Lung (tissue), 12 donors: ENCODE data around the gene GABRG3. TPM values are rescaled to one million over a fixed set of nuclear protein-coding genes. Genes with fewer than 3 reads are reported as not detected.

ENCODE experiments used
- ATAC-seq: fragments of 200-7000 bp; cut with Tn5 transposase; one replicate; pipeline ENCODE4 v1.9.1; 2020; ENCODE audit warnings: moderate number of reproducible peaks; ENCODE audit not compliant: insufficient read depth, low FRiP score
- DNase-seq, 3 donors: peaks; one replicate each; pipeline ENCODE4 v3.0.0-alpha.2; 2013 to 2017
- H3K27ac ChIP-seq, 2 donors: one replicate each; pipeline ENCODE4 v1.5.1; 2013; ENCODE audit warnings: mild to moderate bottlenecking in 2 of 2, moderate library complexity in 2 of 2, control low read depth in 1 of 2, inconsistent platforms in 1 of 2, low read depth in 1 of 2, low read length in 1 of 2
- H3K27me3 ChIP-seq, 3 donors: one replicate each; pipeline ENCODE4 v1.5.1; 2013; ENCODE audit warnings: low read length in 2 of 3; ENCODE audit not compliant: control insufficient read depth in 3 of 3, insufficient read depth in 3 of 3
- H3K36me3 ChIP-seq, 4 donors: one replicate each; pipeline ENCODE4 v1.5.1; 2013; ENCODE audit warnings: low read length in 4 of 4, mild to moderate bottlenecking in 1 of 4, moderate library complexity in 1 of 4; ENCODE audit not compliant: control insufficient read depth in 4 of 4, insufficient read depth in 4 of 4
- H3K4me1 ChIP-seq, 5 donors: one replicate each; pipeline ENCODE4 v1.5.1; 2013; ENCODE audit warnings: low read length in 5 of 5, mild to moderate bottlenecking in 2 of 5, moderate library complexity in 1 of 5; ENCODE audit not compliant: control insufficient read depth in 5 of 5, insufficient read depth in 5 of 5
- H3K4me3 ChIP-seq: one replicate; pipeline ENCODE4 v1.5.1; 2013; ENCODE audit warnings: mild to moderate bottlenecking, control low read depth, moderate library complexity
- H3K9ac ChIP-seq, 2 donors: one replicate each; pipeline ENCODE4 v1.5.1; 2013; ENCODE audit warnings: low read length in 2 of 2, control low read depth in 1 of 2; ENCODE audit not compliant: insufficient read depth in 1 of 2
- H3K9me3 ChIP-seq, 4 donors: one replicate each; pipeline ENCODE4 v1.5.1; 2013; ENCODE audit warnings: low read length in 3 of 4, mild to moderate bottlenecking in 1 of 4, moderate library complexity in 1 of 4; ENCODE audit not compliant: control insufficient read depth in 4 of 4, insufficient read depth in 3 of 4
- WGBS, 2 donors: extraction: QIAGEN DNeasy Blood & Tissue Kit; methylation state at CpG; one replicate each; pipeline ENCODE4 v1.1.7; 2013; 5-methylcytosine and 5-hydroxymethylcytosine counted together
- polyA plus RNA-seq, 2 donors: library from polyadenylated mRNA; stranded (reverse); fragments of 200-250 nt; gene quantifications; one replicate each; pipeline ENCODE4 v1.2.1, GENCODE V29; 2013
- total RNA-seq, 2 donors: library from RNA; depleted of rRNA in 1 of 2; stranded (reverse); fragments of >200 nt in 1 of 2; gene quantifications; one replicate each; pipeline ENCODE4 v1.2.1, GENCODE V29; 2014 to 2021
- TF ChIP-seq, protein P1 (sequence below): IDR thresholded peaks from 2 replicates; pipeline ENCODE4 v1.5.1; 2012; ENCODE audit warnings: mild to moderate bottlenecking; ENCODE audit errors: control extremely low read depth, extremely low read depth
- donor health status: control.
- donor health status: control.
- donor health status: Bipolar disorder and iron deficiency.
- donor health status: healthy.
- donor health status: DM: yes; HTN: yes; CAD: no.

Gene GABRG3
- total and polyA plus RNA-seq, 4 donors: 16.9 TPM; not detected in 3

GRCh38 chr15:27481768-27482167 lies 510.8 kb downstream of the GABRG3 start:
- Histone ChIP-seq H3K27me3 (no peaks in the 10 kb centered on the region), H3K27ac (no peak overlapping the region), H3K4me1 (peaks cover 0 to 4% (median 0%) of the 10 kb centered on the region in 5 donors), H3K9ac (no peak overlapping the region), H3K36me3 (peaks cover 0 to 2% (median 0%) of the 10 kb centered on the region in 4 donors), H3K9me3 (no peaks in the 10 kb centered on the region), H3K4me3 (no peak overlapping the region)
- DNase-seq (no peak), ATAC-seq (no peak)
- 61 to 71% methylated on average over 4 of the region's 4 CpGs for WGBS, 2 donors
- TF ChIP-seq, protein P1, sequence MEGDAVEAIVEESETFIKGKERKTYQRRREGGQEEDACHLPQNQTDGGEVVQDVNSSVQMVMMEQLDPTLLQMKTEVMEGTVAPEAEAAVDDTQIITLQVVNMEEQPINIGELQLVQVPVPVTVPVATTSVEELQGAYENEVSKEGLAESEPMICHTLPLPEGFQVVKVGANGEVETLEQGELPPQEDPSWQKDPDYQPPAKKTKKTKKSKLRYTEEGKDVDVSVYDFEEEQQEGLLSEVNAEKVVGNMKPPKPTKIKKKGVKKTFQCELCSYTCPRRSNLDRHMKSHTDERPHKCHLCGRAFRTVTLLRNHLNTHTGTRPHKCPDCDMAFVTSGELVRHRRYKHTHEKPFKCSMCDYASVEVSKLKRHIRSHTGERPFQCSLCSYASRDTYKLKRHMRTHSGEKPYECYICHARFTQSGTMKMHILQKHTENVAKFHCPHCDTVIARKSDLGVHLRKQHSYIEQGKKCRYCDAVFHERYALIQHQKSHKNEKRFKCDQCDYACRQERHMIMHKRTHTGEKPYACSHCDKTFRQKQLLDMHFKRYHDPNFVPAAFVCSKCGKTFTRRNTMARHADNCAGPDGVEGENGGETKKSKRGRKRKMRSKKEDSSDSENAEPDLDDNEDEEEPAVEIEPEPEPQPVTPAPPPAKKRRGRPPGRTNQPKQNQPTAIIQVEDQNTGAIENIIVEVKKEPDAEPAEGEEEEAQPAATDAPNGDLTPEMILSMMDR: no peak

GRCh38 chr15:27482287-27482686 lies 511.3 kb downstream of the GABRG3 start:
- H3K27ac ChIP-seq: no peak overlapping the region
- TF ChIP-seq, protein P1: no peak

DNA sequence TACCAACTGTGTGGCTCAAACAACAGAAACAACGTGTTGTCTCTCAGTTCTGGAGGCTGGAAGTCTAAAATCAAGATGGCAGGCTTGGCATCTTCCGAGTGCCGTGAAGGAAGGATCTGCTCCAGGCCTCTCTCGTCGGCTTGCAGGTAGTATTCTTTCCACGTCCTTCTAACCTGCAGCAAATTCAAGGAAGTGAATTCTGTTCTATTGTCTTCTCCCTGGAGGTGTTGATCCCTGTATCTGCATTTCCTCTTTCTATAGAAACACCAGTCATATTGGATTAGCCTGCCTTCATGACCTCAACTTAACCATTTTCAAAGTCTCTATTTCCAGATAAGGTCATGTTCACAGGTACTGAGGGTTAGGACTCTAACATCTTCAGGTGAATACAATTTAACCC lies 512.1 kb downstream of the GABRG3 start:
- TF ChIP-seq, protein P1: no peak
- peaks cover 0 to 16% (median 0%) of the 10 kb centered on the region in 5 donors for H3K4me1 ChIP-seq
- H3K27ac ChIP-seq: no peak overlapping the region
- H3K4me3 ChIP-seq: no peak overlapping the region
- H3K36me3 ChIP-seq: peaks cover 0 to 2% (median 0%) of the 10 kb centered on the region in 4 donors
- ATAC-seq (no peak), DNase-seq (no peak)
- 77% methylated on average over 6 of the region's 6 CpGs for WGBS, 2 donors
- H3K9ac ChIP-seq: no peak overlapping the region
- H3K27me3 ChIP-seq: no peaks in the 10 kb centered on the region
- H3K9me3 ChIP-seq: peaks cover 0 to 2% (median 0%) of the 10 kb centered on the region in 4 donors

More at GRCh38 chr15:27482287-27482686, 511.3 kb downstream of the GABRG3 start:
- peaks cover 0 to 2% (median 0%) of the 10 kb centered on the region in 4 donors for H3K36me3 ChIP-seq
- no peak overlapping the region for H3K9ac ChIP-seq
- peaks cover 0 to 9% (median 0%) of the 10 kb centered on the region in 5 donors for H3K4me1 ChIP-seq
- no peak overlapping the region for H3K4me3 ChIP-seq
- H3K9me3 ChIP-seq: no peaks in the 10 kb centered on the region
- WGBS, 2 donors: 92 to 95% methylated on average over 6 of the region's 6 CpGs
- no peaks in the 10 kb centered on the region for H3K27me3 ChIP-seq
- DNase-seq (no peak), ATAC-seq (no peak)

- ATAC-seq (no peak), DNase-seq (no peak)
- Histone ChIP-seq H3K4me1 (peaks cover 0 to 18% (median 0%) of the 10 kb centered on the region in 5 donors), H3K9ac (no peak overlapping the region), H3K4me3 (no peak overlapping the region), H3K27ac (no peak overlapping the region), H3K9me3 (peaks cover 0 to 3% (median 0%) of the 10 kb centered on the region in 4 donors), H3K36me3 (peaks cover 0 to 2% (median 0%) of the 10 kb centered on the region in 4 donors), H3K27me3 (no peaks in the 10 kb centered on the region)
- TF ChIP-seq, protein P1: no peak
- WGBS, 2 donors: 88 to 94% methylated on average over 3 of the region's 3 CpGs
Measured at GRCh38 chr15:27485265-27485664, 514.3 kb downstream of the GABRG3 start.
